Panc1 (cell line): ENCODE data around the gene FAM83C. TPM values are rescaled to one million over a fixed set of nuclear protein-coding genes. Genes with fewer than 3 reads are reported as not detected.

ENCODE experiments used
- ATAC-seq: fragments of 200-7000 bp; cut with Tn5 transposase; 2 replicates; pipeline ENCODE4 v1.9.1; 2020; ENCODE audit warnings: mild to moderate bottlenecking, moderate library complexity
- BruUV-seq: library from RNA; stranded (reverse); fragments of 400-500 nt; replicated peaks from 2 replicates; lab custom pipeline; 2021; lab: Mats Ljungman, UMichigan
- CTCF ChIA-PET: fragments of 300-600 bp; sonication (Branson Sonifier 250); formaldehyde crosslinking; loops from one replicate; lab custom pipeline; 2022; ENCODE audit warnings: antibody characterized with exemption; lab: Charles Lee
- POLR2A ChIA-PET: fragments of 300-600 bp; sonication (Branson Sonifier 250); formaldehyde crosslinking; loops from one replicate; lab custom pipeline; 2022; ENCODE audit warnings: antibody characterized with exemption; lab: Charles Lee
- DNase-seq: peaks from one replicate; pipeline ENCODE4 v3.0.0-alpha.2; 2010; ENCODE audit warnings: low read depth, low spot score
- H3K27ac ChIP-seq: 2 replicates; pipeline ENCODE4 v1.5.1; 2011; ENCODE audit warnings: mild to moderate bottlenecking, low read length, inconsistent platforms
- H3K27me3 ChIP-seq: fragments of 200-500 bp; sonication (Bioruptor generic); 2 replicates; pipeline ENCODE4 v1.6.0; 2014; ENCODE audit warnings: low read length, inconsistent platforms; ENCODE audit not compliant: control insufficient read depth, insufficient read depth
- H3K36me3 ChIP-seq: fragments of 200-500 bp; sonication (Bioruptor generic); 2 replicates; pipeline ENCODE4 v1.5.1; 2014; ENCODE audit warnings: inconsistent platforms, mild to moderate bottlenecking, low read length, moderate library complexity; ENCODE audit not compliant: control insufficient read depth, insufficient read depth
- H3K4me1 ChIP-seq: 2 replicates; pipeline ENCODE4 v1.5.1; 2011; ENCODE audit warnings: inconsistent platforms, mild to moderate bottlenecking, low read length, moderate library complexity; ENCODE audit not compliant: control insufficient read depth, insufficient read depth
- H3K4me3 ChIP-seq, 2 experiments: 2 replicates each; pipeline ENCODE4 v1.5.1; 2011 to 2012; ENCODE audit warnings: low read depth in 2 of 2, low read length in 2 of 2, mild to moderate bottlenecking in 2 of 2, inconsistent platforms in 1 of 2, moderate library complexity in 1 of 2
- H3K9me3 ChIP-seq: fragments of 200-500 bp; sonication (Bioruptor generic); 2 replicates; pipeline ENCODE4 v1.5.1; 2014; ENCODE audit warnings: low read depth, mild to moderate bottlenecking, inconsistent platforms, low read length, moderate library complexity; ENCODE audit not compliant: control insufficient read depth, insufficient read depth
- CTCF ChIP-seq: fragments of 450-650 bp; IDR thresholded peaks from 2 replicates; pipeline ENCODE4 v1.5.1; 2017; ENCODE audit warnings: mild to moderate bottlenecking
- POLR2AphosphoS5 ChIP-seq: IDR thresholded peaks from 2 replicates; pipeline ENCODE4 v1.6.1; 2012; ENCODE audit warnings: mild to moderate bottlenecking, low read depth, low read length, moderate library complexity
- REST ChIP-seq, 2 experiments: IDR thresholded peaks; 2 replicates each; pipeline ENCODE4 v1.6.1; 2011 to 2012; ENCODE audit warnings: low read depth in 2 of 2, control low read depth in 1 of 2, low read length in 1 of 2, mild to moderate bottlenecking in 1 of 2, moderate library complexity in 1 of 2; ENCODE audit not compliant: insufficient read depth in 1 of 2
- SIN3A ChIP-seq: IDR thresholded peaks from 2 replicates; pipeline ENCODE4 v1.6.1; 2012; ENCODE audit warnings: low read depth, mild to moderate bottlenecking, low read length, moderate library complexity, borderline replicate concordance; ENCODE audit not compliant: insufficient read depth
- TCF7L2 ChIP-seq: IDR thresholded peaks from 2 replicates; pipeline ENCODE4 v1.6.1; 2011; ENCODE audit warnings: mild to moderate bottlenecking, low read depth, low read length, inconsistent platforms
- in situ Hi-C: cut with HindIII; loops from 2 replicates; pipeline ENCODE4 v1.10.0; 2016; ENCODE audit warnings: low sequenced_read_pairs, low pct_unique_long_range_greater_than_20kb
- intact Hi-C: fragments of 100-400 bp; cut with micrococcal nuclease; formaldehyde crosslinking; loops from one replicate; pipeline ENCODE4 v1.10.0; 2022; ENCODE audit not compliant: unreplicated experiment
- total RNA-seq: library from RNA; stranded (reverse); gene quantifications from one replicate; pipeline ENCODE4 v1.2.1, GENCODE V29; 2021; ENCODE audit not compliant: unreplicated experiment

FAM83C gene
- total RNA-seq, 1 experiment from 2014 or later, result not detected

- no TSS peak for BruUV-seq
- ChIA-PET CTCF (interaction anchor here (0.7 kb wide), 1 partner anchor 22 kb away, joined by 7 read pairs; no protein-coding TSS in a partner anchor), POLR2A (no interaction called here)
- Histone ChIP-seq H3K4me1 (peaks cover 34% of the 10 kb centered on the region), H3K9me3 (no peaks in the 10 kb centered on the region), H3K4me3 (no peak overlapping the region), H3K36me3 (no peaks in the 10 kb centered on the region), H3K27ac (peak overlapping the region; percentile 58), H3K27me3 (no peaks in the 10 kb centered on the region)
- peak; percentile 75 for ATAC-seq
- in situ Hi-C loops, result no loop called here
- DNase-seq, result no peak
- TF ChIP-seq TCF7L2 (no peak), CTCF (no peak), SIN3A (no peak), POLR2AphosphoS5 (no peak), REST (IDR thresholded peaks at IDR 0.05; ENCODE audit: insufficient read depth in 1 of 2, low read depth in 2 of 2, low read length in 1 of 2) (no peak)
- intact Hi-C loops, result no loop called here
These were observed 35.1 kb upstream of the FAM83C start for GRCh38 chr20:35327074-35327976.

- intact Hi-C loops, result no loop called here
- DNase-seq, result no peak
- Histone ChIP-seq H3K36me3 (no peaks in the 10 kb centered on the region), H3K4me1 (peaks cover 34% of the 10 kb centered on the region), H3K27ac (peak overlapping the region; percentile 58), H3K9me3 (no peaks in the 10 kb centered on the region), H3K4me3 (no peak overlapping the region), H3K27me3 (no peaks in the 10 kb centered on the region)
- peak; percentile 45; the same call in 1 of the 2 replicates for ATAC-seq
- POLR2A ChIA-PET, result no interaction called here
- CTCF ChIA-PET, result no interaction called here
- no TSS peak for BruUV-seq
- in situ Hi-C loops, result no loop called here
- no peak for TF ChIP-seq REST (IDR thresholded peaks at IDR 0.05; ENCODE audit: insufficient read depth in 1 of 2, low read depth in 2 of 2, low read length in 1 of 2)
- TF ChIP-seq CTCF, result no peak
- no peak for TF ChIP-seq TCF7L2
- TF ChIP-seq SIN3A, result no peak
- TF ChIP-seq POLR2AphosphoS5, result no peak
These were observed 34.5 kb upstream of the FAM83C start for GRCh38 chr20:35326740-35327073.
